ENCODE measurements around the gene PSMC3.

Gene PSMC3

GRCh38 chr11:47389577-47390421 is 36.4 kb downstream of the PSMC3 start:
- TF ChIP-seq GATA3 (IDR thresholded peaks at IDR 0.05; ENCODE audit: low read depth, low read length), result no peak
- no peak for TF ChIP-seq GATA2 (IDR thresholded peaks at IDR 0.05; ENCODE audit: low read depth, low read length)

GRCh38 chr11:47388697-47389576 is 37.3 kb downstream of the PSMC3 start:
- TF ChIP-seq GATA2 (IDR thresholded peaks at IDR 0.05; ENCODE audit: low read depth, low read length) (no peak), GATA3 (IDR thresholded peaks at IDR 0.05; ENCODE audit: low read depth, low read length) (no peak)

GRCh38 chr11:47387944-47388696 is 38.1 kb downstream of the PSMC3 start:
- TF ChIP-seq GATA2 (IDR thresholded peaks at IDR 0.05; ENCODE audit: low read depth, low read length) (no peak), GATA3 (IDR thresholded peaks at IDR 0.05; ENCODE audit: low read depth, low read length) (no peak)

DNA sequence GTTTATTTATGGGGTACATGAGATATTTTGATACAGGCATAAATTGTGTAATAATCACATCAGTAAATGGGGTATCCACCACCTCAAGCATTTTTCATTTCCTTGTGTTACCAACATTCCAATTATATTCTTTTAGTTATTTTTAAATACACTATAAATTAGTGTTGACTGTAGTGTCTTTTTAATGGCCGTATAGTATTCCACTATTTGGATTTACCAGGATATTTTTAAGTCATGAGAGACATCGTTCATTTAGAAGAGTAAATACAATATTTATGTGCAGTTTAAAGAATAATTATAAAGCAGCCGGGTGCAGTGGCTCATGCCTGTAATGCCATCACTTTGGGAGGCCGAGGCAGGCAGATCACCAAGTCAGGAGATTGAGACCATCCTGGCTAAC is 41.7 kb downstream of the PSMC3 start:
- TF ChIP-seq GATA3 (IDR thresholded peaks at IDR 0.05; ENCODE audit: low read depth, low read length) (no peak), GATA2 (IDR thresholded peaks at IDR 0.05; ENCODE audit: low read depth, low read length) (no peak)

- no peak for TF ChIP-seq GATA2 (IDR thresholded peaks at IDR 0.05; ENCODE audit: low read depth, low read length)
- no peak for TF ChIP-seq GATA3 (IDR thresholded peaks at IDR 0.05; ENCODE audit: low read depth, low read length)
Measured at GRCh38 chr11:47383071-47383470, 43.2 kb downstream of the PSMC3 start.

GRCh38 chr11:47380078-47380477 is 46.2 kb downstream of the PSMC3 start:
- no peak for TF ChIP-seq GATA2 (IDR thresholded peaks at IDR 0.05; ENCODE audit: low read depth, low read length)
- TF ChIP-seq GATA3 (IDR thresholded peaks at IDR 0.05; ENCODE audit: low read depth, low read length), result no peak

DNA sequence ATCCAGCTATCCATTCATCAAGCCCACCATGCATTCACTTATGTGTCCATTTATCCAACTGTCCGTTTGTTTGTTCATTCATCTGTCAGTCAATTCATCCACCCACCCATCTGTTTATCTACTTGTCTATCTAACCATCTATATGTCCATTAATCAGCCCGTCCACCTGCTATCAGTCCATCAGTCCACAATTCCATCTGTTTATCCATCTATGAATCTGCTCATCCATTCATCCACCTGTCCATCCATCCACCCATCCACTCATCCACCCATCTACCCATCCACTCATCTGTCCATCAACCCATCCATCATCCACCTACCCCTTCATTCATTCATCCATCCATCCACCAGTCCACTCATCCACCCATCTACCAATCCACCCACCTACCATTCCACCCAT is 46.9 kb downstream of the PSMC3 start:
- TF ChIP-seq GATA2 (IDR thresholded peaks at IDR 0.05; ENCODE audit: low read depth, low read length) (no peak), GATA3 (IDR thresholded peaks at IDR 0.05; ENCODE audit: low read depth, low read length) (no peak)

DNA sequence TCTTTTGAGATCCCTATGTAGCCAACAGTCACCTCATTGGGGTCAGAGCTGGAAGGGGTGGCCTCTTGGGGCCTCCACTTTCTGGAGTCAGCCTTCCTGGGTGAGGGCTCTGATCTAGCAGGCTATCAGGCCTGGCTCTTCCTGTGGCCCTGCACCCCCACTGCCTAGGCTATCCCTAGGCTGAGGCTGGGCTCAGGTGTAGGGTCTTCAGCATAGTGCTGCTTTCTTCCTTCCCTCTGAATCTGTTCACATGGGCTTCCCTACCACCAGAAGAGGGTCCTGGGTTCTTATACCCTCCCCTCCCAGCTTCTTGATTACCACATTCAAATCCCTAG is 47.4 kb downstream of the PSMC3 start:
- TF ChIP-seq GATA3 (IDR thresholded peaks at IDR 0.05; ENCODE audit: low read depth, low read length) (no peak), GATA2 (IDR thresholded peaks at IDR 0.05; ENCODE audit: low read depth, low read length) (no peak)

- no peak for TF ChIP-seq GATA3 (IDR thresholded peaks at IDR 0.05; ENCODE audit: low read depth, low read length)
- TF ChIP-seq GATA2 (IDR thresholded peaks at IDR 0.05; ENCODE audit: low read depth, low read length), result no peak
Measured at GRCh38 chr11:47378010-47378835, 48.0 kb downstream of the PSMC3 start, which contains the start of gene SPI1. Gene SPI1, minus strand, starts transcription at chr11:47378547. Its CDS starts 194 bp downstream, at chr11:47378353.

DNA sequence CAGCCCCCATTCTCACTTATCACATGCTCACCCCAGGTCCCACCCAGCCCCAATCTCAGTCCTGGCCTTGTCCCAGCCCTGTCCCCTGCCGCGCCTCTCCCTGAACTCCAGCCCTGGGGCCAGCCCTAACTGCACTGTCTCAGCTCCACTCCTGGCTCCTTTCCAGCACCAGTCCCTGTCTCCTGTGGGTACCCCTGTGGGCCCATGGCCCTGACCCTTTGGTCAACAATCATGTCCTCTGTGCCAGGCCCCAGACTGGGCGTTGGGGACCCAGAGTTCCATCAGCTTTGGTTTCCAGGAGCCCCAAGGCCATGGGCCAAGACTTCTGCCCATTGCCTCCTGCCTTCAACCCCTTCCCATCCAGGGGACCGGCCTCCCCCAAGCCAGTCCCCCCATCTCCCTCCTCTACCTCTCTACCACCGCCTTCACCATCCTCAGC is 48.6 kb downstream of the PSMC3 start:
- TF ChIP-seq GATA2 (IDR thresholded peaks at IDR 0.05; ENCODE audit: low read depth, low read length) (no peak), GATA3 (IDR thresholded peaks at IDR 0.05; ENCODE audit: low read depth, low read length) (no peak)

DNA sequence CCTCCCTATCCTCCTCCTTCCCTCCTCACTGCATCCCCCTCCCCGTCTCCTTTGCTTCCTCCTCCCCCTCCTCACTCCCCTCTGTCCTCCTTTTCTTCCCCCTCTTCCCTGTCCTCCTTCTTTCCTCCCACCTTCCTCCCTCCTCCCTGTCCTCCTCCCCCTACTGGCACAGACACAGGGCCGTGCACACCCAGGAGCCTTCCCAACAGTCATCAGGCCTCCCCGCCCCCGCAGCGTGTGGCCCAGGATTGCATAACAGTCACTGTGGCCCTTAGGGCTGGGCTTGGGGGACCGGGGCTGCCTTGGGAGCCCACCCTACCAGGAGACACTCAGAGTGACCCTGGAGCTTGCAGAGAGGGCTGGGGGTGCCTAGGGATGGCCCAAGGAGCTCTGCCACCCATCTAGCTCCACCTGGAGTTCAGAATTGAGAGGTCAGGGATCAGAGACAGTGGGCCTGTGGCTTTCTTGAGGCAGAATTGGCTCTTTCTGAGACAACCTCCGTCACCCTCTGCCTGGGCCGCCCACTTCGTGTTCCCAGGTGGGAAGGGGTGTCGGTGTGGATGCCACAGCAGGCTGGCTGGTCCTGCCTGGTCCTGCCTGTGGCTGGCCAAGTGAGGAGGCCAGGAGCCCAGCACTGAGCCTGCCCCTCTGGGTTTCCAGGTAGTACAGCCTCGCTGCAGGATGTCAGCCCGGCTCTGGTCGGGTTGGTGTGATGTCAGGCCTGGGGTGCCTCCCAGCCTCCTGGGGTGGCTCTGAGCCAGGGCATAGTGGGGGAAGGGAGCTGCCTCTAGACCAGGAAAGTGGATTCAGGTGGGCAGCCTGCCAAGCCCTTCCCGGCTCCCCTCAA is 49.5 kb downstream of the PSMC3 start:
- TF ChIP-seq GATA2 (IDR thresholded peaks at IDR 0.05; ENCODE audit: low read depth, low read length) (no peak), GATA3 (IDR thresholded peaks at IDR 0.05; ENCODE audit: low read depth, low read length) (no peak)

DNA sequence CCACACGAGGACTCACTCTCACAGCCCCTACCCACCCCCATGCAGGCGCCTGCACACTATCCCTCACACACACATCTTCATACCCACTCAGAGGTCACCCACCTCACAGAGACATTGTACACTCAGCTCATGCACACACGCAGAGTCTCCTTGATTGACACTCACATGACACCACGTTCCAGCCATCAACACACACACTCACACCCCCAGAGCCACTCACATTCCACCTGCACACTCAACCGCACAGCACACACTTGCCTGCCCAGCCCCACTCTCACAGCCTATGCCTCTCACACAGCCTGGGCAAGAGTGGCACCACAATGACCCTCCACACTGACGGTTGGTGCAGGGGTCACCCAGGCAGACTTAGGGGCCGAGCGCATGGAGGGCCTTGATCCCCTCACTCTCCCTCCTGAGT is 50.1 kb downstream of the PSMC3 start:
- TF ChIP-seq GATA3 (IDR thresholded peaks at IDR 0.05; ENCODE audit: low read depth, low read length) (no peak), GATA2 (IDR thresholded peaks at IDR 0.05; ENCODE audit: low read depth, low read length) (no peak)
